Heart left ventricle (tissue), 16 donors: ENCODE results near the gene SLC2A9. TPM values are rescaled to one million over a fixed set of nuclear protein-coding genes. Genes with fewer than 3 reads are reported as not detected.

ENCODE experiments used
- ATAC-seq, 4 donors: fragments of 200-7000 bp; cut with Tn5 transposase; one replicate each; pipeline ENCODE4 v1.9.1; 2020 to 2022; ENCODE audit warnings: moderate library complexity in 4 of 4, mild to moderate bottlenecking in 3 of 4, moderate number of reproducible peaks in 1 of 4
- DNase-seq, 5 donors: peaks; one replicate each; pipeline ENCODE4 v3.0.0-alpha.2; 2020
- H3K27ac ChIP-seq, 12 donors: fragments of 200-600 bp; sonication (generic) in 4 of 12; one replicate each; pipeline versions ENCODE4 v1.5.0 to v1.8.0; 2016 to 2022; ENCODE audit warnings: mild to moderate bottlenecking in 2 of 12
- H3K27me3 ChIP-seq, 9 donors: fragments of 200-600 bp; sonication (generic) in 2 of 9; one replicate each; pipeline versions ENCODE4 v1.5.1 to v1.8.0; 2016 to 2022; ENCODE audit warnings: mild to moderate bottlenecking in 3 of 9
- H3K36me3 ChIP-seq, 9 donors: fragments of 200-600 bp; sonication (generic) in 2 of 9; one replicate each; pipeline versions ENCODE4 v1.5.0 to v1.8.0; 2018 to 2022; ENCODE audit warnings: mild to moderate bottlenecking in 2 of 9
- H3K4me1 ChIP-seq, 12 donors: fragments of 200-600 bp; sonication (generic) in 4 of 12; one replicate each; pipeline versions ENCODE4 v1.5.0 to v1.8.0; 2016 to 2022; ENCODE audit warnings: mild to moderate bottlenecking in 3 of 12
- H3K4me3 ChIP-seq, 12 donors: fragments of 200-600 bp; sonication (generic) in 4 of 12; one replicate each; pipeline versions ENCODE4 v1.5.0 to v1.8.0; 2017 to 2022; ENCODE audit warnings: mild to moderate bottlenecking in 9 of 12, moderate library complexity in 4 of 12
- H3K9me3 ChIP-seq, 12 donors: fragments of 200-600 bp; sonication (generic) in 4 of 12; one replicate each; pipeline versions ENCODE4 v1.5.0 to v1.8.0; 2016 to 2022; ENCODE audit warnings: mild to moderate bottlenecking in 1 of 12
- POLR2A ChIP-seq, 2 donors: fragments of 450-650 bp; IDR thresholded peaks; one replicate each; pipeline ENCODE4 v1.6.1; 2017; ENCODE audit warnings: antibody characterized with exemption in 2 of 2, mild to moderate bottlenecking in 2 of 2, moderate library complexity in 2 of 2
- WGBS, 4 donors: extraction: QIAGEN DNeasy Blood & Tissue Kit in 2 of 4; methylation state at CpG; one replicate each; pipeline versions ENCODE4 v1.1.5 to v1.1.7; 2013 to 2018; 5-methylcytosine and 5-hydroxymethylcytosine counted together
- intact Hi-C, 10 donors: fragments of 100-400 bp; cut with DNase I; formaldehyde crosslinking; loops; one replicate each; pipeline versions ENCODE4 v1.11.1 to v1.14.2; 2022
- polyA plus RNA-seq, 2 donors: library from polyadenylated mRNA; stranded (reverse); fragments of 200-250 nt; gene quantifications; one replicate each; pipeline ENCODE4 v1.2.3, GENCODE V29; 2013
- total RNA-seq, 9 donors: library from RNA; depleted of rRNA in 2 of 9; stranded (reverse); fragments of >200 nt in 2 of 9; fragmentation: NEBNext Ultra II Directional in 3 of 9; extraction: Animal tissue kit (Norgen Biotek cat#: 25700) in 3 of 9; gene quantifications; one replicate each; pipeline versions ENCODE4 v1.1.0 to v1.2.4, GENCODE V29; 2016 to 2023
- TF ChIP-seq, protein P1 (sequence below), 12 donors: fragments of 200-600 bp; sonication (generic) in 4 of 12; IDR thresholded peaks; one replicate each; pipeline versions ENCODE4 v1.5.0 to v1.8.0; 2018 to 2022; ENCODE audit warnings: antibody characterized with exemption in 12 of 12, mild to moderate bottlenecking in 5 of 12
- donor health status: ischemic (EF 13 %, LVEDD 7.1; RV severe dilation, severe dysfunction).
- donor health status: healthy with polysubstance abuse.
- donor health status: DM: no; HTN: yes; CAD: no.
- donor health status: DM: no; HTN: no; CAD: no.
- donor health status: ischemic (EF 25% LVEDD 6.9; RV normal size, moderate dysfunction).
- donor health status: ischemic (EF 25% LVEDD 5.7; RV mildly dilated, moderate dysfunction).
- donor health status: healthy.
- donor health status: DM: yes; HTN: yes; CAD: no.
- donor health status: ischemic (EF 35%, LVEDD 5.7; RV mildly dilated, moderate dysfunction).
- donor health status: nonischemic (EF 11% LVEDD 7.7; RV severe dilation, severe dysfunction).
- donor health status: DM: yes; HTN: yes; CAD: no.
- donor health status: PGD.
- donor health status: ischemic (EF 29% LVEDD 5.4; RV normal size, mild dysfunction).
- donor health status: nonischemic (EF 23%, LVEDD 6.1; RV moderate dilation, normal function).

The SLC2A9 gene
- total and polyA plus RNA-seq, 11 donors = 1.6 to 15.1 (median 5.1) TPM

DNA sequence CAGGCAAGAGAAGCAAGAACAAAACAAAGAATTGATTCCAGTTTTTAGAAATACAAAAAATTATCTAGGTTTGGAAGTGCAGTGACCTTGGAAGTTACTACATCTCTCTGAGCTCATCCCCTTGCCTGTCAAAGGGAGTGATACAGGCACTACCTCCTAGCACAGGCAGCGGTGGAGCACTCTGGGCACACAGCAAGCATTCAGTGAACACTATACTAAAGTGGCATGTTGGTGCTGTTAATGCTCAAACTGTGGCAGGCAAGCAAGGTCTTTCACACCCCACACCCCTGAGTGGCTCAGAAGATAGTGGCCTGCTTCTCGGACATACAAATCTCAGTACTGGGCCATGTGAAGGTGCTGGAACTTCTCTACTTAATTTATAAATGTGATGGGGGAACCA lies 188.7 kb downstream of the SLC2A9 start:
- intact Hi-C loops = loop anchor here in 1 of 10 donors (10.0 kb wide), 1 partner anchor 48 kb away; the partner anchor contains the start of gene DRD5
- 72 to 85% (median 80%) methylated on average over 2 of the region's 2 CpGs for WGBS, 4 donors
- H3K4me3 ChIP-seq = no peak overlapping the region
- peak in 3 of 4 donors; percentile 26 to 65 (median 33) for ATAC-seq
- no peaks in the 10 kb centered on the region for H3K4me1 ChIP-seq
- H3K27ac ChIP-seq = no peak overlapping the region
- TF ChIP-seq POLR2A (IDR thresholded peaks at IDR 0.05) = no peak
- TF ChIP-seq, protein P1, sequence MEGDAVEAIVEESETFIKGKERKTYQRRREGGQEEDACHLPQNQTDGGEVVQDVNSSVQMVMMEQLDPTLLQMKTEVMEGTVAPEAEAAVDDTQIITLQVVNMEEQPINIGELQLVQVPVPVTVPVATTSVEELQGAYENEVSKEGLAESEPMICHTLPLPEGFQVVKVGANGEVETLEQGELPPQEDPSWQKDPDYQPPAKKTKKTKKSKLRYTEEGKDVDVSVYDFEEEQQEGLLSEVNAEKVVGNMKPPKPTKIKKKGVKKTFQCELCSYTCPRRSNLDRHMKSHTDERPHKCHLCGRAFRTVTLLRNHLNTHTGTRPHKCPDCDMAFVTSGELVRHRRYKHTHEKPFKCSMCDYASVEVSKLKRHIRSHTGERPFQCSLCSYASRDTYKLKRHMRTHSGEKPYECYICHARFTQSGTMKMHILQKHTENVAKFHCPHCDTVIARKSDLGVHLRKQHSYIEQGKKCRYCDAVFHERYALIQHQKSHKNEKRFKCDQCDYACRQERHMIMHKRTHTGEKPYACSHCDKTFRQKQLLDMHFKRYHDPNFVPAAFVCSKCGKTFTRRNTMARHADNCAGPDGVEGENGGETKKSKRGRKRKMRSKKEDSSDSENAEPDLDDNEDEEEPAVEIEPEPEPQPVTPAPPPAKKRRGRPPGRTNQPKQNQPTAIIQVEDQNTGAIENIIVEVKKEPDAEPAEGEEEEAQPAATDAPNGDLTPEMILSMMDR (IDR thresholded peaks at IDR 0.05) = no peak
- DNase-seq = no peak
- H3K27me3 ChIP-seq = no peaks in the 10 kb centered on the region
- H3K36me3 ChIP-seq = no peaks in the 10 kb centered on the region
- H3K9me3 ChIP-seq = no peaks in the 10 kb centered on the region

DNA sequence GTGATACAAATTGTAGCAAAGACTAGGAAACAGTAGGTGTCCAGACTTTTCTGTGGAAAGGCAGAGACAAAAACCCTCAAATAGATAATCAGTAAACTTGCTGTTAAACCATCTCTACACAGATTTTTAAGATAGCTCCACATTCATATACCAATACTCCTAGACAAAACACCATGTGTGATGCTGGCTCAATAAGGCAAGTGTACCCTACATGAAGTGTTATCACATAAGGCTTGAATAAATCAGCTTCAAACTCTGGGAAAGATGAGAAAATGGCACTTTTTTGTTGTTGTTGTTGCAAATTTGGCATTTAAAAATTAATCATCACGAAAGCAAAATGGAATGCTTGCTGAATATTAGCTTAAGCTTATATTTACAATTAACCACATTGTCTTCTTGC lies 194.7 kb downstream of the SLC2A9 start:
- no peak for TF ChIP-seq POLR2A (IDR thresholded peaks at IDR 0.05)
- TF ChIP-seq, protein P1 (IDR thresholded peaks at IDR 0.05) = no peak
- Histone ChIP-seq H3K27ac (no peak overlapping the region), H3K27me3 (no peaks in the 10 kb centered on the region), H3K4me1 (no peaks in the 10 kb centered on the region), H3K36me3 (no peaks in the 10 kb centered on the region), H3K4me3 (no peak overlapping the region), H3K9me3 (no peaks in the 10 kb centered on the region)
- 90 to 96% (median 94%) methylated on average over 1 of the region's 1 CpG for WGBS, 4 donors
- ATAC-seq (no peak), DNase-seq (no peak)
- intact Hi-C loops = no loop called here

DNA sequence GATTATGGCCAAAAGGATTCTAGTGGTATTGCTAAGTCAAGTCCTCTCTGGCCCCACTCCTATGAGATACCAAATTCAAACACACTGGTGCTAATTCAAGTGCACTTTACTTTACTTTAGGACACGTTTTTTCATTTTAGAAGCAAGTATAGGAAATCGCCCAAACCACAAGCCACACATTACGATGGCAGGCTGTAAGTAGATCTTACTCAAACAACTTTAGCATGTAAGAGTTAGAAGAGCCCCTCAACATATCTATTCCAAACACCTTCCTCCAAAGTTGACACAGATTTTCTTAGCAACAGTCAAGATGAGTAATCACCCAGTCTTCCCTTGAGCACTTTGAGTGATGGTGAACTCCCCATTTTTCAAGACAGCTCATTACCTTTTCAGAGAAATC lies 196.2 kb downstream of the SLC2A9 start:
- DNase-seq = no peak
- no peaks in the 10 kb centered on the region for H3K9me3 ChIP-seq
- H3K36me3 ChIP-seq = no peaks in the 10 kb centered on the region
- intact Hi-C loops = no loop called here
- no peak for TF ChIP-seq POLR2A (IDR thresholded peaks at IDR 0.05)
- TF ChIP-seq, protein P1 (IDR thresholded peaks at IDR 0.05) = no peak
- no peaks in the 10 kb centered on the region for H3K4me1 ChIP-seq
- no peak overlapping the region for H3K27ac ChIP-seq
- no peak overlapping the region for H3K4me3 ChIP-seq
- ATAC-seq = no peak
- WGBS, 4 donors = 80 to 98% (median 84%) methylated on average over 3 of the region's 3 CpGs
- H3K27me3 ChIP-seq = no peaks in the 10 kb centered on the region

DNA sequence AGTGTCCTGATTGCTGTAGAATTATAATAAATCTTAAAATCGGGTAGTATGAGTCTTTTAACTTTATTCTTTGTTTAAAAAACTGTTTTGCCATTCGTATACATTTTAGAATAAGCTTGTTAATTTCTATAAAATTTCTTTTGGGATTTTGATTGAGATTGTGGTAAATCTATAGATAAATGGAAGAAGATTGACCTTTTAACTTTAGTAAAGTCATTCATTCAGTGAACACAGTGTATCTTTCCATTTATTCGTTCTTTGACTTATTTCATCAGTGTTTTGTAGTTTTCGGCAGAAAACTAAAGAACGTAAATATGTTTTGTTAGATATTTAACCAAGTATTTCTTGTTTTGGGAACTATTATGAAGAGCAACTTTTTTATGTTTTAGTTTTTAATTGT lies 201.0 kb downstream of the SLC2A9 start:
- no peaks in the 10 kb centered on the region for H3K36me3 ChIP-seq
- ATAC-seq (no peak), DNase-seq (no peak)
- no peak for TF ChIP-seq POLR2A (IDR thresholded peaks at IDR 0.05)
- TF ChIP-seq, protein P1 (IDR thresholded peaks at IDR 0.05) = no peak
- peaks cover 0 to 2% (median 0%) of the 10 kb centered on the region in 12 donors for H3K9me3 ChIP-seq
- intact Hi-C loops = no loop called here
- no peak overlapping the region for H3K4me3 ChIP-seq
- WGBS, 4 donors = 71 to 75% (median 73%) methylated on average over 5 of the region's 5 CpGs
- no peaks in the 10 kb centered on the region for H3K27me3 ChIP-seq
- H3K27ac ChIP-seq = no peak overlapping the region
- no peaks in the 10 kb centered on the region for H3K4me1 ChIP-seq
